ENCODE measurements around the gene KRTAP1-1.
"Not testable (repeated sequence)": the region's sequence is repeated elsewhere in the genome, so short reads cannot be mapped to it uniquely, and the experiment has no call there.

The KRTAP1-1 gene

GRCh38 chr17:41040783-41041571, at the start of gene KRTAP1-1:
TSS of gene KRTAP1-1 (minus strand) at chr17:41041450. CDS start at chr17:41041397, 53 bp downstream.
- H3K27me3 ChIP-seq, H3K36me3 ChIP-seq, H4K20me1 ChIP-seq, H3K4me1 ChIP-seq, H3K9ac ChIP-seq, H3K27ac ChIP-seq, H3K4me3 ChIP-seq, H3K4me2 ChIP-seq, H3K9me3 ChIP-seq: not testable (repeated sequence)

GRCh38 chr17:41088760-41089352, 47.6 kb upstream of the KRTAP1-1 start:
- peaks cover 17% of the 10 kb centered on the region for H3K9me3 ChIP-seq
- H3K4me2 ChIP-seq, H3K4me3 ChIP-seq, H3K4me1 ChIP-seq, H3K36me3 ChIP-seq, H3K9ac ChIP-seq, H4K20me1 ChIP-seq, H3K27me3 ChIP-seq, H3K27ac ChIP-seq: not testable (repeated sequence)

GRCh38 chr17:41084100-41084856, 43.0 kb upstream of the KRTAP1-1 start, which contains the start of gene KRTAP4-7:
TSS of gene KRTAP4-7 (plus strand) at chr17:41084150. CDS start at chr17:41084207, 57 bp downstream.
- not testable (repeated sequence) for H4K20me1 ChIP-seq, H3K4me1 ChIP-seq, H3K27me3 ChIP-seq, H3K27ac ChIP-seq, H3K36me3 ChIP-seq, H3K4me3 ChIP-seq, H3K4me2 ChIP-seq, H3K9me3 ChIP-seq, H3K9ac ChIP-seq

- H3K4me1 ChIP-seq, H4K20me1 ChIP-seq, H3K4me2 ChIP-seq, H3K27ac ChIP-seq, H3K27me3 ChIP-seq, H3K4me3 ChIP-seq, H3K9ac ChIP-seq, H3K9me3 ChIP-seq, H3K36me3 ChIP-seq: not testable (repeated sequence)
Measured at GRCh38 chr17:41083427-41083826, 42.2 kb upstream of the KRTAP1-1 start.

- Histone ChIP-seq H3K4me3 (no peak overlapping the region), H3K4me2 (no peak overlapping the region)
- no peak for TF ChIP-seq Cebpa-rat (IDR thresholded peaks at IDR 0.05)
Measured at GRCh38 chr17:41082626-41083025, 41.4 kb upstream of the KRTAP1-1 start.

GRCh38 chr17:41076788-41077187, 35.5 kb upstream of the KRTAP1-1 start:
- Histone ChIP-seq H3K27me3 (no peaks in the 10 kb centered on the region), H3K36me3 (no peaks in the 10 kb centered on the region), H3K27ac (no peak overlapping the region), H3K4me3 (no peak overlapping the region), H3K9me3 (no peaks in the 10 kb centered on the region), H3K9ac (no peak overlapping the region), H4K20me1 (no peaks in the 10 kb centered on the region), H3K4me2 (no peak overlapping the region), H3K4me1 (no peaks in the 10 kb centered on the region)
- no peak for TF ChIP-seq Cebpa-rat (IDR thresholded peaks at IDR 0.05)

More at GRCh38 chr17:41082626-41083025, 41.4 kb upstream of the KRTAP1-1 start:
- H3K36me3 ChIP-seq = no peaks in the 10 kb centered on the region
- H3K9me3 ChIP-seq = no peaks in the 10 kb centered on the region
- no peaks in the 10 kb centered on the region for H3K4me1 ChIP-seq
- no peak overlapping the region for H3K9ac ChIP-seq
- H3K27ac ChIP-seq = no peak overlapping the region
- H3K27me3 ChIP-seq = no peaks in the 10 kb centered on the region
- no peaks in the 10 kb centered on the region for H4K20me1 ChIP-seq

GRCh38 chr17:41073676-41074075, 32.4 kb upstream of the KRTAP1-1 start:
- Histone ChIP-seq H3K4me2 (no peak overlapping the region), H3K9me3 (no peaks in the 10 kb centered on the region), H3K27me3 (no peaks in the 10 kb centered on the region), H3K4me3 (no peak overlapping the region), H4K20me1 (no peaks in the 10 kb centered on the region), H3K36me3 (no peaks in the 10 kb centered on the region), H3K9ac (no peak overlapping the region), H3K27ac (no peak overlapping the region), H3K4me1 (no peaks in the 10 kb centered on the region)
- TF ChIP-seq Cebpa-rat (IDR thresholded peaks at IDR 0.05) = no peak

- H3K27me3 ChIP-seq = no peaks in the 10 kb centered on the region
- no peak for TF ChIP-seq Cebpa-rat (IDR thresholded peaks at IDR 0.05)
- no peaks in the 10 kb centered on the region for H3K4me1 ChIP-seq
- no peak overlapping the region for H3K4me3 ChIP-seq
- H4K20me1 ChIP-seq = no peaks in the 10 kb centered on the region
- no peak overlapping the region for H3K27ac ChIP-seq
- H3K9ac ChIP-seq = no peak overlapping the region
- H3K9me3 ChIP-seq = no peaks in the 10 kb centered on the region
- H3K4me2 ChIP-seq = no peak overlapping the region
- H3K36me3 ChIP-seq = no peaks in the 10 kb centered on the region
Measured at GRCh38 chr17:41071606-41072360, 30.5 kb upstream of the KRTAP1-1 start.

GRCh38 chr17:41069031-41069430, 27.8 kb upstream of the KRTAP1-1 start:
- H3K27ac ChIP-seq = no peak overlapping the region
- H3K9me3 ChIP-seq = no peaks in the 10 kb centered on the region
- no peaks in the 10 kb centered on the region for H3K4me1 ChIP-seq
- H4K20me1 ChIP-seq = no peaks in the 10 kb centered on the region
- no peaks in the 10 kb centered on the region for H3K27me3 ChIP-seq
- TF ChIP-seq Cebpa-rat (IDR thresholded peaks at IDR 0.05) = no peak
- no peak overlapping the region for H3K4me2 ChIP-seq
- H3K9ac ChIP-seq = no peak overlapping the region
- no peak overlapping the region for H3K4me3 ChIP-seq
- H3K36me3 ChIP-seq = no peaks in the 10 kb centered on the region

Measured in BLaER1 (cell line).